Stimulated activated CD8-positive, alpha-beta memory T cell treated with anti-CD3 and anti-CD28 coated beads, Interleukin-7, amount 100 ng/mL, for 48 hours (primary cell): Measurements from ENCODE around the gene RBX1.

Experiments
- DNase-seq, 2 donors: peaks; one replicate each; pipeline ENCODE4 v3.0.0-alpha.2; 2020; ENCODE audit warnings: low read depth in 1 of 2; ENCODE audit errors: extremely low read depth in 1 of 2

RBX1 gene

DNA sequence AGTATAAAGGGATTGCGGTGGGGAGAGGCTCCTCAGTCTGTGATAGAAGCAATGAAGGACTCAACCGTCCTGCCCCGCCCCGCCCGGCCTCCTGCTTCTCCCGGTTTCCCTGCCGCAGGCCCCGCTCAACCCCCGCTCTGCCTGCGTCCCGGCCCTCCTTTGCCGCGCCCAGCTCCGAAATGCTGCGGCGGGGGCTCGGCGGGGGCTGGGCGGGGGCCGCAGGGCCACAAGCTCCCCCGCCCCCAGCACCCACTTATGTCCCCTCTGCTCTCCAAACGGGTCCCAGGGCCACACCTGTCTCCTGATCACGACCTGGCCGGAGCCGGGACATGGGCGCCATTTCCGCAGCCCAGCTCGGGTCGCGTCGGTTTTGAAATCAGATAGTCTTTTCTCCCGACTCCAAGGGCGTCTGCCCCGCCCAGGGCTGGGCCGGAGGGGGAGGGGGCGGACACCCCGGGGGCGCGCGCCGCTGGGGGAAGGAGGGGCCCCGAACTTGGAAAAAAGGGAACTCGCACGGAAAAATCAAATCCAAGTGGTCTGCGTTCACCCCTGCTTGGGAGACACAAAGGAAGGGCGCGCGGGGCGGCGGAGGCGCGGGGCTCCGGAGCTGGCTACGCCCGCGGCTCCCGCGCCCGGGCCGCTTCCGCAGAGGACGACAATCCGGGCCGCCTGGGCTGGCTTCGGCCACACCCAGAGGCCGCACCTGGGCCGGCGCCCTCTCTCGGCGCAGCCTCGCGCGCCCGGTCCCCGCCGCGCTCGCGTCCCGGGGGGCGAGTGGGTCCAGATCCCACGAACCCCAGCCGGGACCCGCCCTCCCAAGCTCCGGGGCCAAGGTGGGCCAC, 70.7 kb downstream of the RBX1 start:
- DNase-seq, result peak; percentile 14 to 21

DNA sequence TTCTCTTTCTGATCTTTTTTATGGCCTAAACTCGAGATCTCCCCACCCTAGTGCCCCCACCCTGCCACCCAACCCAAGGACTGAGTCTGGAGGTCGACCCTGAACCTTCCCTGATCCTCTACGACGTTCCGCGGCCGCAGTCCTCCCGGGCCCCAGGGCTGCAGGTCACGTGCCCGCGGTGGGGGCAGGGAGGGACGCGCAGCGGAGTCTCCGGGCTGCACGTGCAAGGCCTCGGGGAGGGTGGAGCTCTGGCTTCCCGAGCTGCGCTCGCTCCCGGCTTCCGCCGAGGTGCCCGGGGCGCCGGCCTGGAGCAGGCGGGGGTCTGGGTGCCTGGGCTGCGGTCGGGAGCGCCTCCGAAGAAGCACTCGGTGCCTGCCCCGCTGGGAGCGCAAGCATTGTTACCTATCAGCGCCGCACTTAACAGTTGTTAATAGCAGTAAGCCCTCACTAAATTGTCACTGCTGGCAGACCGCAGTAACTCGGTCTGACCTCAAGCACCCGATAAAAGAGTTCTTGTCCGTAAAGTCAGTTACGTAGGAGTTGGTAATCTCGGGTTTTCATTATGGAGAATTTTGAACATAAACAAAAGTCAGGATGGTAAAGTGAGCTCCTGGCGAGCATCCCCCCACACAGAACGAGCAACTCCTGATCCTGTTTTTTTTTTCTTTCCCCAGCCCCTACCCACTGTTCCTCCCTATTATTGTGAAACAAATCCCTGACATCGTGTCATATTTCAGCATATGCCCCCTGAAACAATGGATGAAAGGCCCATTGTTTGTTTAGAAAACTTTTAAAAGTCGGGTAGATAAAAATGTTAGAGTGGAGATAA, 71.5 kb downstream of the RBX1 start:
- DNase-seq, result peak; percentile 55 to 74
